Non-pigmented ciliary epithelial cell (primary cell): Measurements from ENCODE around the gene VWC2L.
A peak's percentile ranks its signal among the peaks of the same experiment; 100 is the strongest.

Source experiments
- DNase-seq: peaks from one replicate; pipeline ENCODE4 v3.0.0-alpha.2; 2010; ENCODE audit warnings: low read depth

The VWC2L gene

GRCh38 chr2:214469728-214470127 is 58.9 kb downstream of the VWC2L start:
- no peak for DNase-seq

GRCh38 chr2:214471382-214471781 is 60.5 kb downstream of the VWC2L start:
- no peak for DNase-seq

- peak; percentile 1 for DNase-seq
Observed at GRCh38 chr2:214471990-214472389, 61.1 kb downstream of the VWC2L start.

- no peak for DNase-seq
Observed at GRCh38 chr2:214477305-214477704, 66.5 kb downstream of the VWC2L start.

- DNase-seq = peak; percentile 26
Observed at GRCh38 chr2:214481204-214481603, 70.3 kb downstream of the VWC2L start.

- DNase-seq = no peak
Observed at GRCh38 chr2:214482728-214483127, 71.9 kb downstream of the VWC2L start.

GRCh38 chr2:214484239-214484638 is 73.4 kb downstream of the VWC2L start:
- DNase-seq = no peak

- DNase-seq = no peak
Observed at GRCh38 chr2:214484701-214485100, 73.8 kb downstream of the VWC2L start.

GRCh38 chr2:214489181-214489580 is 78.3 kb downstream of the VWC2L start:
- no peak for DNase-seq

GRCh38 chr2:214489702-214490101 is 78.8 kb downstream of the VWC2L start:
- no peak for DNase-seq

GRCh38 chr2:214492152-214492551 is 81.3 kb downstream of the VWC2L start:
- no peak for DNase-seq

- no peak for DNase-seq
Observed at GRCh38 chr2:214492608-214493007, 81.8 kb downstream of the VWC2L start.

- DNase-seq = no peak
Observed at GRCh38 chr2:214497489-214497888, 86.6 kb downstream of the VWC2L start.

GRCh38 chr2:214503568-214503967 is 92.7 kb downstream of the VWC2L start:
- DNase-seq = no peak

- no peak for DNase-seq
Observed at GRCh38 chr2:214504599-214505376, 93.9 kb downstream of the VWC2L start.

GRCh38 chr2:214507032-214507431 is 96.2 kb downstream of the VWC2L start:
- no peak for DNase-seq

GRCh38 chr2:214514704-214515103 is 103.8 kb downstream of the VWC2L start:
- no peak for DNase-seq

- no peak for DNase-seq
Observed at GRCh38 chr2:214515111-214515510, 104.3 kb downstream of the VWC2L start.

- DNase-seq = no peak
Observed at GRCh38 chr2:214519258-214519818, 108.5 kb downstream of the VWC2L start.

- no peak for DNase-seq
Observed at GRCh38 chr2:214529021-214529420, 118.2 kb downstream of the VWC2L start.

GRCh38 chr2:214529514-214529913 is 118.7 kb downstream of the VWC2L start:
- DNase-seq = no peak

GRCh38 chr2:214533541-214533940 is 122.7 kb downstream of the VWC2L start:
- DNase-seq = no peak

- DNase-seq = no peak
Observed at GRCh38 chr2:214536625-214537024, 125.8 kb downstream of the VWC2L start.

GRCh38 chr2:214537929-214538328 is 127.1 kb downstream of the VWC2L start:
- no peak for DNase-seq
